ENCODE measurements around the gene RHO. TPM values are rescaled to one million over a fixed set of nuclear protein-coding genes. Genes with fewer than 3 reads are reported as not detected.

Gene RHO
- total RNA-seq, 1 experiment from 2014 or later, result not detected

- POLR2A ChIA-PET (ENCODE audit: unreplicated experiment), result no interaction called here
- no peaks in the 10 kb centered on the region for H3F3A ChIP-seq (ENCODE audit: low read length, unreplicated experiment)
- H3K9ac ChIP-seq (ENCODE audit: low read length), result no peak overlapping the region
- no peaks in the 10 kb centered on the region for H3K36me3 ChIP-seq (ENCODE audit: low read depth, low read length)
- TF ChIP-seq CTCF (conservative IDR thresholded peaks at IDR 0.05; ENCODE audit: low read depth, low read length) (no peak), EZH2 (IDR thresholded peaks at IDR 0.05; ENCODE audit: low read length, unreplicated experiment) (no peak), EZH2phosphoT487 (IDR thresholded peaks at IDR 0.05; ENCODE audit: borderline replicate concordance, low read length) (no peak)
- no peak for ATAC-seq
- H3K4me1 ChIP-seq (ENCODE audit: insufficient read depth, low read length), result no peaks in the 10 kb centered on the region
- BruUV-seq (replicated peaks), result no TSS peak
- H3K9me3 ChIP-seq (ENCODE audit: low read length), result no peaks in the 10 kb centered on the region
- H3K9me2 ChIP-seq (replicated peaks; ENCODE audit: low read length), result no peaks in the 10 kb centered on the region
- H3K79me2 ChIP-seq (ENCODE audit: low read length), result no peaks in the 10 kb centered on the region
- H2AFZ ChIP-seq (ENCODE audit: low read length), result no peak overlapping the region
- CTCF ChIA-PET, result no interaction called here
- H3K27ac ChIP-seq (ENCODE audit: low read length), result no peak overlapping the region
- H3K4me3 ChIP-seq (ENCODE audit: low read length), result no peak overlapping the region
- no peaks in the 10 kb centered on the region for H4K20me1 ChIP-seq (ENCODE audit: low read length)
- no peak overlapping the region for H3K4me2 ChIP-seq (ENCODE audit: low read length)
- intact Hi-C loops (cut with micrococcal nuclease), result no loop called here
- DNase-seq, result no peak
- H3K27me3 ChIP-seq (ENCODE audit: low read length), result no peaks in the 10 kb centered on the region
Observed at GRCh38 chr3:129577925-129578786, 49.7 kb downstream of the RHO start.

- no peak overlapping the region for H3K27ac ChIP-seq (ENCODE audit: low read length)
- H3K4me3 ChIP-seq (ENCODE audit: low read length), result no peak overlapping the region
- no peaks in the 10 kb centered on the region for H3K9me3 ChIP-seq (ENCODE audit: low read length)
- no peaks in the 10 kb centered on the region for H3K79me2 ChIP-seq (ENCODE audit: low read length)
- no peaks in the 10 kb centered on the region for H3K36me3 ChIP-seq (ENCODE audit: low read depth, low read length)
- POLR2A ChIA-PET (ENCODE audit: unreplicated experiment), result no interaction called here
- H3K27me3 ChIP-seq (ENCODE audit: low read length), result no peaks in the 10 kb centered on the region
- no peak for TF ChIP-seq EZH2 (IDR thresholded peaks at IDR 0.05; ENCODE audit: low read length, unreplicated experiment)
- TF ChIP-seq EZH2phosphoT487 (IDR thresholded peaks at IDR 0.05; ENCODE audit: borderline replicate concordance, low read length), result no peak
- no peak for TF ChIP-seq CTCF (conservative IDR thresholded peaks at IDR 0.05; ENCODE audit: low read depth, low read length)
- H3F3A ChIP-seq (ENCODE audit: low read length, unreplicated experiment), result no peaks in the 10 kb centered on the region
- no peak overlapping the region for H2AFZ ChIP-seq (ENCODE audit: low read length)
- H4K20me1 ChIP-seq (ENCODE audit: low read length), result no peaks in the 10 kb centered on the region
- no TSS peak for BruUV-seq (replicated peaks)
- H3K4me1 ChIP-seq (ENCODE audit: insufficient read depth, low read length), result no peaks in the 10 kb centered on the region
- CTCF ChIA-PET, result no interaction called here
- no peaks in the 10 kb centered on the region for H3K9me2 ChIP-seq (replicated peaks; ENCODE audit: low read length)
- intact Hi-C loops (cut with micrococcal nuclease), result no loop called here
- no peak for ATAC-seq
- H3K4me2 ChIP-seq (ENCODE audit: low read length), result no peak overlapping the region
- no peak overlapping the region for H3K9ac ChIP-seq (ENCODE audit: low read length)
- no peak for DNase-seq
Observed at GRCh38 chr3:129579991-129580390, 51.6 kb downstream of the RHO start.

- Histone ChIP-seq H3K27me3 (ENCODE audit: low read length) (no peaks in the 10 kb centered on the region), H3K4me3 (ENCODE audit: low read length) (no peak overlapping the region), H3K9ac (ENCODE audit: low read length) (no peak overlapping the region), H3K9me2 (replicated peaks; ENCODE audit: low read length) (no peaks in the 10 kb centered on the region), H2AFZ (ENCODE audit: low read length) (no peak overlapping the region), H4K20me1 (ENCODE audit: low read length) (no peaks in the 10 kb centered on the region), H3K4me2 (ENCODE audit: low read length) (no peak overlapping the region), H3K27ac (ENCODE audit: low read length) (no peak overlapping the region), H3K4me1 (ENCODE audit: insufficient read depth, low read length) (no peaks in the 10 kb centered on the region), H3F3A (ENCODE audit: low read length, unreplicated experiment) (no peaks in the 10 kb centered on the region), H3K36me3 (ENCODE audit: low read depth, low read length) (no peaks in the 10 kb centered on the region), H3K79me2 (ENCODE audit: low read length) (no peaks in the 10 kb centered on the region), H3K9me3 (ENCODE audit: low read length) (no peaks in the 10 kb centered on the region)
- BruUV-seq (replicated peaks), result no TSS peak
- DNase-seq (no peak), ATAC-seq (no peak)
- CTCF ChIA-PET, result no interaction called here
- intact Hi-C loops (cut with micrococcal nuclease), result no loop called here
- POLR2A ChIA-PET (ENCODE audit: unreplicated experiment), result no interaction called here
- TF ChIP-seq EZH2phosphoT487 (IDR thresholded peaks at IDR 0.05; ENCODE audit: borderline replicate concordance, low read length) (no peak), CTCF (conservative IDR thresholded peaks at IDR 0.05; ENCODE audit: low read depth, low read length) (no peak), EZH2 (IDR thresholded peaks at IDR 0.05; ENCODE audit: low read length, unreplicated experiment) (no peak)
Observed at GRCh38 chr3:129581623-129582022, 53.2 kb downstream of the RHO start.

Data from PC-3 (cell line).